Right lobe of liver (tissue), 4 donors: ENCODE measurements around the gene SELENOP.

Experiments used
- CTCF ChIP-seq, 4 donors: fragments of 200-600 bp in 3 of 4; fragments of 450-650 bp in 1 of 4; IDR thresholded peaks; one replicate each; pipeline versions ENCODE4 v1.5.1 to v1.8.0; 2016 to 2022; ENCODE audit warnings: antibody characterized with exemption in 4 of 4, mild to moderate bottlenecking in 2 of 4
- POLR2A ChIP-seq: fragments of 450-650 bp; IDR thresholded peaks from one replicate; pipeline ENCODE4 v1.6.1; 2017; ENCODE audit warnings: antibody characterized with exemption, mild to moderate bottlenecking
- donor health status: DM: no; HTN: no; CAD: no.
- donor health status: DM: no; HTN: no; CAD: no.
- donor health status: DM: no; HTN: yes; CAD: no.

- TF ChIP-seq POLR2A = no peak
- no peak for TF ChIP-seq CTCF (IDR thresholded peaks at IDR 0.05)
These were observed 24.6 kb downstream of the SELENOP start for GRCh38 chr5:42787073-42787472.
